Stomach (tissue), 4 donors: Measurements from ENCODE around the gene MOGAT2.

ENCODE experiments used
- CTCF ChIP-seq, 7 experiments: fragments of 450-650 bp in 4 of 7; fragments of 200-600 bp in 3 of 7; sonication (generic) in 3 of 7; IDR thresholded peaks; one replicate each; pipeline ENCODE4 v1.5.1; 2016 to 2019; ENCODE audit warnings: antibody characterized with exemption in 7 of 7, control low read depth in 2 of 7, mild to moderate bottlenecking in 1 of 7
- EP300 ChIP-seq: sonication (generic); formaldehyde crosslinking; IDR thresholded peaks from one replicate; pipeline ENCODE4 v1.6.1; 2017; ENCODE audit warnings: antibody characterized with exemption
- POLR2A ChIP-seq, 4 donors: fragments of 450-650 bp; IDR thresholded peaks; one replicate each; pipeline ENCODE4 v1.6.1; 2016; ENCODE audit warnings: antibody characterized with exemption in 4 of 4, control low read depth in 2 of 4, mild to moderate bottlenecking in 1 of 4, moderate library complexity in 1 of 4
- POLR2AphosphoS5 ChIP-seq, 3 donors: sonication (generic); formaldehyde crosslinking; IDR thresholded peaks; one replicate each; pipeline ENCODE4 v1.6.1; 2016; ENCODE audit warnings: antibody characterized with exemption in 3 of 3

DNA sequence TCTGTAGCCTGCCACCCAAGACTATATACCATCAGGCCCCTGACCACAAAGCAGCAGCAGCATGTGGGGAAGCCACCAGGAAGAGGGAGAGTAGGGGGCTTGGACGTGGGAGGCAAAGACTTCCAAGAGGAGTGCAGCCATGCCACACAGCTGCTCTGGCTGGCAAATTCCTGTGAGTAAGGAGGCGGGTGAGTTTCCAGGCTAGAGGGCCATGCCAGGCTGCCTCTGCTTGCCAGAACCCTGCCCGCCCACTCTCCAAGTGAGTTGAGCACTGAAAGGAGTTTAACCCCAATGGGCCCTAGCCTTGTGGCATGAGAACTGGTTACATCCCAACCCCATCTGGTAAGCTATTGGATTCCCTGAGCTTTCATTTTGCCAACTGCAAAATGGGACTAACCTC is 46.2 kb downstream of the MOGAT2 start:
- TF ChIP-seq CTCF (IDR thresholded peaks at IDR 0.05) = no peak
- TF ChIP-seq POLR2A (IDR thresholded peaks at IDR 0.05) = no peak
- TF ChIP-seq EP300 = no peak
- no peak for TF ChIP-seq POLR2AphosphoS5 (IDR thresholded peaks at IDR 0.05)
